GM12878 (cell line): ENCODE measurements around the gene TMEM175. TPM values are rescaled to one million over a fixed set of nuclear protein-coding genes. Genes with fewer than 3 reads are reported as not detected.

Source experiments
- ATAC-seq: fragments of 200-7000 bp; cut with Tn5 transposase; 3 replicates; pipeline ENCODE4 v1.9.1; 2020; ENCODE audit warnings: mild to moderate bottlenecking, moderate library complexity
- BruUV-seq: library from RNA; stranded (reverse); fragments of 400-500 nt; replicated peaks from 2 replicates; lab custom pipeline; 2021; lab: Mats Ljungman, UMichigan
- CTCF ChIA-PET: fragments of 300-600 bp; sonication (Branson Sonifier 250); formaldehyde crosslinking; extraction: SDS; loops from one replicate; lab custom pipeline; 2021; ENCODE audit warnings: inconsistent platforms; lab: Yijun Ruan, JAX
- POLR2A ChIA-PET: fragments of 350-600 bp; formaldehyde crosslinking; extraction: SDS; loops from one replicate; lab custom pipeline; 2021; ENCODE audit warnings: inconsistent platforms; lab: Charles Lee
- RAD21 ChIA-PET: fragments of 300-600 bp; sonication (Branson Sonifier 250); formaldehyde crosslinking; loops from one replicate; lab custom pipeline; 2023; ENCODE audit warnings: antibody characterized with exemption; ENCODE audit not compliant: unreplicated experiment; lab: Charles Lee
- SMC1A ChIA-PET: fragments of 300-600 bp; sonication (Branson Sonifier 250); formaldehyde crosslinking; loops from one replicate; lab custom pipeline; 2023; ENCODE audit not compliant: unreplicated experiment, uncharacterized antibody; lab: Charles Lee
- DNase-seq: peaks from one replicate; pipeline ENCODE4 v3.0.0-alpha.2; 2011; ENCODE audit warnings: low read depth, low spot score
- FAIRE-seq: peaks from 3 replicates; lab custom pipeline; 2011; peaks lifted over from hg19 to GRCh38; lab: Jason Lieb, UNC
- H2AFZ ChIP-seq: 2 replicates; pipeline ENCODE4 v1.6.0; 2011; ENCODE audit warnings: low read depth, low read length, control low read depth; ENCODE audit not compliant: control insufficient read depth
- H3K27ac ChIP-seq: 2 replicates; pipeline ENCODE4 v1.5.1; 2011; ENCODE audit warnings: control low read depth; ENCODE audit not compliant: control insufficient read depth, insufficient read depth
- H3K27me3 ChIP-seq, 2 experiments: replicated peaks in 1 of 2; 2 replicates each; pipeline versions ENCODE4 v1.6.0 to v1.6.1; 2011; ENCODE audit warnings: low read length in 1 of 2; ENCODE audit not compliant: control insufficient read depth in 2 of 2, insufficient read depth in 2 of 2
- H3K36me3 ChIP-seq, 2 experiments: 2 replicates each; pipeline ENCODE4 v1.5.1; 2011; ENCODE audit warnings: low read length in 1 of 2; ENCODE audit not compliant: control insufficient read depth in 2 of 2, insufficient read depth in 2 of 2
- H3K4me1 ChIP-seq: 2 replicates; pipeline ENCODE4 v1.6.1; 2011; ENCODE audit warnings: mild to moderate bottlenecking, low read length, moderate library complexity, mixed read lengths; ENCODE audit not compliant: control insufficient read depth, insufficient read depth
- H3K4me2 ChIP-seq: 2 replicates; pipeline ENCODE4 v1.6.0; 2011; ENCODE audit warnings: control low read depth; ENCODE audit not compliant: control insufficient read depth, insufficient read depth
- H3K4me3 ChIP-seq: fragments of 200-600 bp; sonication (generic); 2 replicates; pipeline ENCODE4 v1.5.1; 2016
- H3K79me2 ChIP-seq: 2 replicates; pipeline ENCODE4 v1.6.0; 2011; ENCODE audit warnings: low read length; ENCODE audit not compliant: control insufficient read depth, insufficient read depth
- H3K9ac ChIP-seq: 2 replicates; pipeline ENCODE4 v1.8.0; 2011; ENCODE audit warnings: low read length, control low read depth, mixed read lengths; ENCODE audit not compliant: control insufficient read depth, insufficient read depth
- H3K9me3 ChIP-seq: replicated peaks from 3 replicates; pipeline ENCODE4 v1.5.1; 2011; ENCODE audit warnings: mild to moderate bottlenecking, low read length; ENCODE audit not compliant: control insufficient read depth, insufficient read depth
- H4K20me1 ChIP-seq: 2 replicates; pipeline ENCODE4 v1.6.0; 2011; ENCODE audit not compliant: control insufficient read depth, insufficient read depth
- ASH2L ChIP-seq: fragments of 300-600, 200-600 bp; sonication (generic); IDR thresholded peaks from 2 replicates; pipeline ENCODE4 v1.6.1; 2017; ENCODE audit warnings: low read depth, mild to moderate bottlenecking, borderline replicate concordance
- BCL3 ChIP-seq: IDR thresholded peaks from 2 replicates; pipeline ENCODE4 v1.6.1; 2011; ENCODE audit warnings: borderline replicate concordance, low read depth, mild to moderate bottlenecking, moderate library complexity, low read length; ENCODE audit not compliant: insufficient read depth, poor library complexity, severe bottlenecking
- EZH2 ChIP-seq: IDR thresholded peaks from 2 replicates; pipeline ENCODE4 v1.6.1; 2012; ENCODE audit warnings: low read depth, mild to moderate bottlenecking, control low read depth, inconsistent platforms, low read length, borderline replicate concordance; ENCODE audit not compliant: control insufficient read depth
- HCFC1 ChIP-seq: fragments of 150-350 bp; IDR thresholded peaks from 2 replicates; pipeline ENCODE4 v1.6.1; 2014; ENCODE audit warnings: low read length
- IRF4 ChIP-seq: IDR thresholded peaks from 2 replicates; pipeline ENCODE4 v1.6.1; 2011; ENCODE audit warnings: low read depth, low read length
- MAX ChIP-seq: IDR thresholded peaks from 2 replicates; pipeline ENCODE4 v1.6.1; 2012; ENCODE audit warnings: low read depth, low read length, improper control_type of control experiment
- MLLT1 ChIP-seq: fragments of 450-650 bp; IDR thresholded peaks from 2 replicates; pipeline ENCODE4 v1.6.1; 2016; ENCODE audit warnings: mild to moderate bottlenecking
- NFYB ChIP-seq: IDR thresholded peaks from 2 replicates; pipeline ENCODE4 v1.6.1; 2011; ENCODE audit warnings: low read depth, mild to moderate bottlenecking, low read length, improper control_type of control experiment, moderate library complexity; ENCODE audit not compliant: insufficient read depth
- PAX5 ChIP-seq: IDR thresholded peaks from 2 replicates; pipeline ENCODE4 v1.6.1; 2011; ENCODE audit warnings: low read depth, low read length, borderline replicate concordance
- POU2F2 ChIP-seq: IDR thresholded peaks from 3 replicates; pipeline ENCODE4 v1.6.1; 2011; ENCODE audit warnings: low read depth, mild to moderate bottlenecking, low read length, borderline replicate concordance
- SP1 ChIP-seq: IDR thresholded peaks from one replicate; pipeline ENCODE4 v1.6.1; 2011; ENCODE audit warnings: low read depth, low read length
- STAT3 ChIP-seq: IDR thresholded peaks from 2 replicates; pipeline ENCODE4 v1.6.1; 2011; ENCODE audit warnings: low read depth, low read length, improper control_type of control experiment
- TCF7 ChIP-seq: IDR thresholded peaks from 2 replicates; pipeline ENCODE4 v1.6.1; 2014; ENCODE audit warnings: antibody characterized with exemption, borderline replicate concordance
- WRNIP1 ChIP-seq: IDR thresholded peaks from 2 replicates; pipeline ENCODE4 v1.6.1; 2011; ENCODE audit warnings: low read depth, low read length, improper control_type of control experiment, borderline replicate concordance
- ZNF622 ChIP-seq: fragments of 450-650 bp; IDR thresholded peaks from 2 replicates; pipeline ENCODE4 v1.6.1; 2017; ENCODE audit warnings: mild to moderate bottlenecking, inconsistent platforms
- WGBS: methylation state at CpG from one replicate; pipeline ENCODE4 v1.1.6; 2016; ENCODE audit warnings: low lambda C conversion rate; ENCODE audit not compliant: insufficient replicate concordance, insufficient coverage; ENCODE audit errors: missing lambda C conversion rate; 5-methylcytosine and 5-hydroxymethylcytosine counted together
- in situ Hi-C: fragments of 300-500 bp; cut with MboI; formaldehyde crosslinking; loops from 9 replicates; pipeline ENCODE4 v1.14.3; 2018; ENCODE audit warnings: mixed read lengths
- intact Hi-C: fragments of 100-400 bp; cut with micrococcal nuclease; formaldehyde crosslinking; loops from one replicate; pipeline ENCODE4 v1.14.2; 2022; ENCODE audit not compliant: unreplicated experiment
- polyA plus RNA-seq, 11 experiments: library from polyadenylated mRNA; depleted of rRNA in 4 of 11; unstranded in 6 of 11; stranded (reverse) in 5 of 11; fragments of >200 nt; fragmentation: Nextera tagmentation in 4 of 11; fragmentation: Illumina TruSeq in 1 of 11; extraction: Ambion mirVana in 4 of 11; extraction: Trizol in 1 of 11; gene quantifications; 1 replicate in 1 of 11; 2 replicates in 10 of 11; pipeline versions ENCODE4 v1.2.1 to v1.2.3, GENCODE V29; 2011 to 2016; ENCODE audit warnings: inconsistent platforms in 2 of 11, missing spikeins in 2 of 11, low read depth in 1 of 11
- total RNA-seq, 4 experiments: library from RNA; depleted of rRNA in 3 of 4; stranded (reverse); fragments of >200 nt in 3 of 4; fragmentation: Illumina TruSeq in 1 of 4; extraction: Trizol in 1 of 4; gene quantifications; 2 replicates each; pipeline versions ENCODE4 v1.2.1 to v1.2.3, GENCODE V29; 2013 to 2021

TMEM175 gene
- total and polyA plus RNA-seq, 10 of the 15 experiments (the other 5 are each of a cell fraction or from before 2014, with no cell fraction given): 0.11 to 39.5 (median 22.3) TPM

- H4K20me1 ChIP-seq: no peaks in the 10 kb centered on the region
- no peak for ATAC-seq
- no TSS peak for BruUV-seq
Measured at GRCh38 chr4:889516-889915, 42.7 kb upstream of the TMEM175 start.

GRCh38 chr4:890036-890695 is 42.1 kb upstream of the TMEM175 start:
- Histone ChIP-seq H3K4me2 (no peak overlapping the region), H3K27me3 (no peaks in the 10 kb centered on the region), H3K27ac (no peak overlapping the region), H3K9me3 (no peaks in the 10 kb centered on the region), H3K4me1 (no peaks in the 10 kb centered on the region), H3K4me3 (no peak overlapping the region), H3K79me2 (no peaks in the 10 kb centered on the region), H2AFZ (no peak overlapping the region), H3K36me3 (peaks cover 2 to 36% of the 10 kb centered on the region in 2 experiments; a peak in 3 of 4 replicates), H3K9ac (no peak overlapping the region), H4K20me1 (no peaks in the 10 kb centered on the region)
- ChIA-PET CTCF (no interaction called here), POLR2A (interaction anchor here (0.6 kb wide), 1 partner anchor 39 kb away, joined by 3 read pairs; no protein-coding TSS in a partner anchor), SMC1A (no interaction called here), RAD21 (no interaction called here)
- ATAC-seq (no peak), FAIRE-seq (no peak), DNase-seq (no peak)
- in situ Hi-C loops (no loop called here), intact Hi-C loops (loop anchor here (10.0 kb wide), 1 partner anchor 95 kb away; the partner anchor contains the start of gene IDUA)
- 98% methylated on average over 22 of the region's 22 CpGs for WGBS
- BruUV-seq: no TSS peak
- TF ChIP-seq BCL3: no peak
- TF ChIP-seq TCF7: no peak
- no peak for TF ChIP-seq PAX5
- no peak for TF ChIP-seq SP1
- no peak for TF ChIP-seq MLLT1
- TF ChIP-seq POU2F2: no peak
- no peak for TF ChIP-seq ASH2L
- no peak for TF ChIP-seq HCFC1
- TF ChIP-seq WRNIP1: no peak
- TF ChIP-seq NFYB: no peak

More at GRCh38 chr4:889516-889915, 42.7 kb upstream of the TMEM175 start:
- peaks cover 2 to 36% of the 10 kb centered on the region in 2 experiments; a peak in 3 of 4 replicates for H3K36me3 ChIP-seq
- H3K79me2 ChIP-seq: no peaks in the 10 kb centered on the region
- intact Hi-C loops (no loop called here), in situ Hi-C loops (no loop called here)
- ChIA-PET SMC1A (no interaction called here), POLR2A (no interaction called here), RAD21 (no interaction called here), CTCF (no interaction called here)
- no peaks in the 10 kb centered on the region for H3K4me1 ChIP-seq
- TF ChIP-seq MAX: no peak
- no peak for TF ChIP-seq ZNF622
- no peak for TF ChIP-seq EZH2
- no peak for TF ChIP-seq STAT3
- TF ChIP-seq IRF4: no peak
- no peak overlapping the region for H3K27ac ChIP-seq
- DNase-seq (no peak), FAIRE-seq (no peak)
- no peak overlapping the region for H3K4me2 ChIP-seq
- no peaks in the 10 kb centered on the region for H3K27me3 ChIP-seq
- H2AFZ ChIP-seq: no peak overlapping the region
- no peak overlapping the region for H3K9ac ChIP-seq
- WGBS: 97% methylated on average over 9 of the region's 16 CpGs
- no peaks in the 10 kb centered on the region for H3K9me3 ChIP-seq
- no peak overlapping the region for H3K4me3 ChIP-seq
